HepG2 (cell line): Measurements from ENCODE around the gene SBK1. TPM values are rescaled to one million over a fixed set of nuclear protein-coding genes. Genes with fewer than 3 reads are reported as not detected.

Experiments used
- ATAC-seq: fragments of 200-7000 bp; cut with Tn5 transposase; 3 replicates; pipeline ENCODE4 v1.9.1; 2020; ENCODE audit warnings: mild to moderate bottlenecking, moderate library complexity
- BruUV-seq: library from RNA; stranded (reverse); fragments of 400-500 nt; replicated peaks from 2 replicates; lab custom pipeline; 2021; lab: Mats Ljungman, UMichigan
- CTCF ChIA-PET: fragments of 300-600 bp; formaldehyde crosslinking; extraction: SDS; loops from one replicate; lab custom pipeline; 2021; ENCODE audit warnings: low total read pairs, inconsistent platforms, low intra/inter-chr PET ratio; lab: Yijun Ruan, JAX
- POLR2A ChIA-PET: fragments of 350-600 bp; sonication (Branson Sonifier 250); formaldehyde crosslinking; loops from one replicate; lab custom pipeline; 2020; ENCODE audit warnings: antibody characterized with exemption, inconsistent platforms; lab: Yijun Ruan, JAX
- DNase-seq: peaks from one replicate; pipeline ENCODE4 v3.0.0-alpha.2; 2015; ENCODE audit warnings: low spot score
- FAIRE-seq: peaks from 3 replicates; lab custom pipeline; 2011; peaks lifted over from hg19 to GRCh38; lab: Jason Lieb, UNC
- H2AFZ ChIP-seq: one replicate; pipeline ENCODE4 v1.6.1; 2011; ENCODE audit warnings: low read length, inconsistent platforms
- H3K27ac ChIP-seq: fragments of 300-600 bp; 3 replicates; pipeline ENCODE4 v1.8.0; 2011; ENCODE audit warnings: mixed run types, mild to moderate bottlenecking, mixed read lengths, low read length, inconsistent platforms; ENCODE audit not compliant: insufficient read depth; ENCODE audit errors: extremely low read length
- H3K27me3 ChIP-seq, 2 experiments: fragments of 200-600 bp in 1 of 2; 2 replicates in 1 of 2; 3 replicates in 1 of 2; pipeline versions ENCODE4 v1.6.0 to v1.8.0; 2011; ENCODE audit warnings: low read length in 2 of 2, mild to moderate bottlenecking in 2 of 2, moderate library complexity in 2 of 2, inconsistent platforms in 1 of 2; ENCODE audit not compliant: insufficient read depth in 2 of 2, control insufficient read depth in 1 of 2
- H3K36me3 ChIP-seq, 2 experiments: fragments of 200-600 bp in 1 of 2; replicated peaks in 1 of 2; 2 replicates in 1 of 2; 3 replicates in 1 of 2; pipeline versions ENCODE4 v1.5.1 to v1.8.0; 2011; ENCODE audit warnings: low read length in 2 of 2, inconsistent platforms in 1 of 2; ENCODE audit not compliant: insufficient read depth in 2 of 2, control insufficient read depth in 1 of 2
- H3K4me1 ChIP-seq: 2 replicates; pipeline ENCODE4 v1.5.1; 2012; ENCODE audit warnings: low read length, inconsistent platforms; ENCODE audit not compliant: insufficient read depth
- H3K4me2 ChIP-seq: 2 replicates; pipeline ENCODE4 v1.6.0; 2011; ENCODE audit warnings: low read depth, low read length, inconsistent platforms
- H3K4me3 ChIP-seq, 3 experiments: fragments of 200-600 bp in 1 of 3; sonication (generic), shearing (Covaris generic) in 1 of 3; replicated peaks in 1 of 3; 2 replicates each; pipeline ENCODE4 v1.5.1; 2011 to 2016; ENCODE audit warnings: low read length in 3 of 3, inconsistent platforms in 2 of 3, low read depth in 2 of 3, mild to moderate bottlenecking in 2 of 3, control low read depth in 1 of 3, mixed read lengths in 1 of 3; ENCODE audit not compliant: insufficient read depth in 1 of 3
- H3K79me2 ChIP-seq: one replicate; pipeline ENCODE4 v1.6.1; 2011; ENCODE audit warnings: low read length, inconsistent platforms; ENCODE audit not compliant: insufficient read depth
- H3K9ac ChIP-seq: 2 replicates; pipeline ENCODE4 v1.6.0; 2011; ENCODE audit warnings: mild to moderate bottlenecking, low read depth, low read length, inconsistent platforms; ENCODE audit not compliant: insufficient read depth
- H3K9me3 ChIP-seq: 2 replicates; pipeline ENCODE4 v1.5.1; 2012; ENCODE audit warnings: mild to moderate bottlenecking, low read length
- H4K20me1 ChIP-seq: 2 replicates; pipeline ENCODE4 v1.6.0; 2011; ENCODE audit warnings: inconsistent platforms, mild to moderate bottlenecking, low read length, moderate library complexity; ENCODE audit not compliant: insufficient read depth
- BORCS8-MEF2B ChIP-seq: sonication (generic); formaldehyde crosslinking; IDR thresholded peaks from 2 replicates; pipeline ENCODE4 v1.8.0; 2022; ENCODE audit warnings: mild to moderate bottlenecking, missing genetic modification reagents
- FOXA1 ChIP-seq, 2 experiments: fragments of 450-650 bp in 1 of 2; sonication (generic) in 1 of 2; formaldehyde crosslinking in 1 of 2; IDR thresholded peaks; 2 replicates each; pipeline versions ENCODE4 v1.4.0 to v1.6.1; 2016 to 2020; ENCODE audit warnings: missing genetic modification reagents in 1 of 2
- FOXC1 ChIP-seq: sonication (generic); formaldehyde crosslinking; IDR thresholded peaks from 2 replicates; pipeline ENCODE4 v1.8.0; 2022; ENCODE audit warnings: mild to moderate bottlenecking, missing genetic modification reagents, borderline replicate concordance
- PRPF4 ChIP-seq: fragments of 200-400 bp; formaldehyde crosslinking; IDR thresholded peaks from 2 replicates; pipeline ENCODE4 v1.6.1; 2016; ENCODE audit warnings: low read length, low read depth; ENCODE audit not compliant: poor library complexity, severe bottlenecking
- SSRP1 ChIP-seq: IDR thresholded peaks from 2 replicates; pipeline ENCODE4 v1.6.1; 2016; ENCODE audit warnings: control low read depth
- ZNF253 ChIP-seq: sonication (generic); formaldehyde crosslinking; IDR thresholded peaks from 2 replicates; pipeline ENCODE4 v1.8.0; 2022; ENCODE audit warnings: mild to moderate bottlenecking, missing genetic modification reagents, borderline replicate concordance
- ZNF660 ChIP-seq: sonication (generic); formaldehyde crosslinking; IDR thresholded peaks from 2 replicates; pipeline ENCODE4 v1.5.1; 2020; ENCODE audit warnings: mild to moderate bottlenecking, low read depth, missing genetic modification reagents, borderline replicate concordance
- WGBS: methylation state at CpG from one replicate; pipeline ENCODE4 v1.1.6; 2017; ENCODE audit warnings: low lambda C conversion rate; 5-methylcytosine and 5-hydroxymethylcytosine counted together
- in situ Hi-C: cut with HindIII; loops from 2 replicates; pipeline ENCODE4 v1.10.0; 2017; ENCODE audit warnings: low pct_unique_long_range_greater_than_20kb; ENCODE audit not compliant: extremely low pct_ligation_motif_present
- intact Hi-C: fragments of 100-400 bp; cut with micrococcal nuclease; formaldehyde crosslinking; loops from one replicate; pipeline ENCODE4 v1.10.0; 2022; ENCODE audit not compliant: unreplicated experiment
- polyA plus RNA-seq, 8 experiments: library from polyadenylated mRNA; depleted of rRNA in 3 of 8; stranded (reverse) in 7 of 8; unstranded in 1 of 8; fragments of >200 nt; fragmentation: Illumina TruSeq in 4 of 8; extraction: Trizol in 4 of 8; gene quantifications; 2 replicates each; pipeline versions ENCODE4 v1.2.1 to v1.2.3, GENCODE V29; 2011 to 2016; ENCODE audit warnings: low read depth in 4 of 8, missing spikeins in 1 of 8, mixed read lengths in 1 of 8; ENCODE audit not compliant: insufficient read depth in 1 of 8
- total RNA-seq, 5 experiments: library from RNA; depleted of rRNA; stranded (reverse); fragments of >200 nt; fragmentation: Illumina TruSeq; extraction: Trizol; gene quantifications; 2 replicates each; pipeline ENCODE4 v1.2.3, GENCODE V29; 2016; ENCODE audit warnings: low read depth in 1 of 5
- TF ChIP-seq, protein P1 (sequence below): sonication (generic); formaldehyde crosslinking; IDR thresholded peaks from 2 replicates; pipeline ENCODE4 v1.9.0; 2021; ENCODE audit warnings: missing genetic modification reagents, borderline replicate concordance
- TF ChIP-seq, protein P2 (sequence below), 2 experiments: sonication (generic) in 1 of 2; formaldehyde crosslinking in 1 of 2; IDR thresholded peaks; 2 replicates each; pipeline versions ENCODE4 v1.6.1 to v1.9.0; 2014 to 2022; ENCODE audit warnings: antibody characterized with exemption in 1 of 2, borderline replicate concordance in 1 of 2, inconsistent platforms in 1 of 2, low read depth in 1 of 2, missing genetic modification reagents in 1 of 2
- TF ChIP-seq, protein P3 (sequence below): fragments of 450-650 bp; IDR thresholded peaks from 2 replicates; pipeline ENCODE4 v1.6.1; 2017

Gene SBK1
- total and polyA plus RNA-seq, 2 of the 13 experiments (the other 11 are each of a cell fraction or from before 2014, with no cell fraction given) = 0.15 to 0.17 TPM

DNA sequence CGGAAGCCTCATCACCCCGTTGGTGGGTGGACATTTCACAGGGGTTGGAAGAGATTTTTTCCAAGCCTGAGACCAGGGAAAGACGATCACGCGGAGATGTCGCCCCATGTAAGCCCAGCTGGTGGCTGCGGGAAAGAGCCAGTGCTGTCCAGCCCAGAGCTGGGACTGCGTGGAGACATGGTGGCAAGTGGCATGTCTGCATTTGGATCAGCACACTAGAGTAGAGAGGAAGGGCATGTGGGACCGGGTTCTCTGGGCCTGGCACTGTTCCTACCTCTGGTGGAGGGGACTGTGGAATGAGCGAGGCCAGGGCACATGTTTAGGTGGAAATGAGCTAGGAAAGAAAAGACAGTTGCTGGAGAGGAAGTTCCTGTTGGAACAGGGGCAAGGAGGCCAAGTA, 20.0 kb downstream of the SBK1 start:
- ChIA-PET CTCF (no interaction called here), POLR2A (no interaction called here)
- H3K4me1 ChIP-seq = peaks cover 6% of the 10 kb centered on the region; the same call in 1 of the 2 replicates
- no peak overlapping the region for H3K27ac ChIP-seq
- peaks cover 0 to 30% of the 10 kb centered on the region in 2 experiments; a peak in 3 of 5 replicates for H3K27me3 ChIP-seq
- H2AFZ ChIP-seq = no peak overlapping the region
- BruUV-seq = no TSS peak
- no peak for TF ChIP-seq FOXC1 (CRISPR knock-in tag)
- TF ChIP-seq, protein P1, sequence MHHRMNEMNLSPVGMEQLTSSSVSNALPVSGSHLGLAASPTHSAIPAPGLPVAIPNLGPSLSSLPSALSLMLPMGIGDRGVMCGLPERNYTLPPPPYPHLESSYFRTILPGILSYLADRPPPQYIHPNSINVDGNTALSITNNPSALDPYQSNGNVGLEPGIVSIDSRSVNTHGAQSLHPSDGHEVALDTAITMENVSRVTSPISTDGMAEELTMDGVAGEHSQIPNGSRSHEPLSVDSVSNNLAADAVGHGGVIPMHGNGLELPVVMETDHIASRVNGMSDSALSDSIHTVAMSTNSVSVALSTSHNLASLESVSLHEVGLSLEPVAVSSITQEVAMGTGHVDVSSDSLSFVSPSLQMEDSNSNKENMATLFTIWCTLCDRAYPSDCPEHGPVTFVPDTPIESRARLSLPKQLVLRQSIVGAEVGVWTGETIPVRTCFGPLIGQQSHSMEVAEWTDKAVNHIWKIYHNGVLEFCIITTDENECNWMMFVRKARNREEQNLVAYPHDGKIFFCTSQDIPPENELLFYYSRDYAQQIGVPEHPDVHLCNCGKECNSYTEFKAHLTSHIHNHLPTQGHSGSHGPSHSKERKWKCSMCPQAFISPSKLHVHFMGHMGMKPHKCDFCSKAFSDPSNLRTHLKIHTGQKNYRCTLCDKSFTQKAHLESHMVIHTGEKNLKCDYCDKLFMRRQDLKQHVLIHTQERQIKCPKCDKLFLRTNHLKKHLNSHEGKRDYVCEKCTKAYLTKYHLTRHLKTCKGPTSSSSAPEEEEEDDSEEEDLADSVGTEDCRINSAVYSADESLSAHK (CRISPR knock-in tag) = no peak
- TF ChIP-seq FOXA1 (IDR thresholded peaks at IDR 0.05) = no peak
- TF ChIP-seq FOXA1 (CRISPR knock-in tag; IDR thresholded peaks at IDR 0.05) = no peak
- no peak for TF ChIP-seq SSRP1
- no peak for TF ChIP-seq PRPF4
- TF ChIP-seq, protein P2, sequence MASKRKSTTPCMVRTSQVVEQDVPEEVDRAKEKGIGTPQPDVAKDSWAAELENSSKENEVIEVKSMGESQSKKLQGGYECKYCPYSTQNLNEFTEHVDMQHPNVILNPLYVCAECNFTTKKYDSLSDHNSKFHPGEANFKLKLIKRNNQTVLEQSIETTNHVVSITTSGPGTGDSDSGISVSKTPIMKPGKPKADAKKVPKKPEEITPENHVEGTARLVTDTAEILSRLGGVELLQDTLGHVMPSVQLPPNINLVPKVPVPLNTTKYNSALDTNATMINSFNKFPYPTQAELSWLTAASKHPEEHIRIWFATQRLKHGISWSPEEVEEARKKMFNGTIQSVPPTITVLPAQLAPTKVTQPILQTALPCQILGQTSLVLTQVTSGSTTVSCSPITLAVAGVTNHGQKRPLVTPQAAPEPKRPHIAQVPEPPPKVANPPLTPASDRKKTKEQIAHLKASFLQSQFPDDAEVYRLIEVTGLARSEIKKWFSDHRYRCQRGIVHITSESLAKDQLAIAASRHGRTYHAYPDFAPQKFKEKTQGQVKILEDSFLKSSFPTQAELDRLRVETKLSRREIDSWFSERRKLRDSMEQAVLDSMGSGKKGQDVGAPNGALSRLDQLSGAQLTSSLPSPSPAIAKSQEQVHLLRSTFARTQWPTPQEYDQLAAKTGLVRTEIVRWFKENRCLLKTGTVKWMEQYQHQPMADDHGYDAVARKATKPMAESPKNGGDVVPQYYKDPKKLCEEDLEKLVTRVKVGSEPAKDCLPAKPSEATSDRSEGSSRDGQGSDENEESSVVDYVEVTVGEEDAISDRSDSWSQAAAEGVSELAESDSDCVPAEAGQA (IDR thresholded peaks at IDR 0.05; ENCODE audit: low read depth) = no peak
- TF ChIP-seq, protein P2 (CRISPR knock-in tag; IDR thresholded peaks at IDR 0.05; ENCODE audit: borderline replicate concordance) = no peak
- TF ChIP-seq ZNF253 = no peak
- no peak for TF ChIP-seq ZNF660
- no peak for TF ChIP-seq BORCS8-MEF2B (CRISPR knock-in tag)
- TF ChIP-seq, protein P3, sequence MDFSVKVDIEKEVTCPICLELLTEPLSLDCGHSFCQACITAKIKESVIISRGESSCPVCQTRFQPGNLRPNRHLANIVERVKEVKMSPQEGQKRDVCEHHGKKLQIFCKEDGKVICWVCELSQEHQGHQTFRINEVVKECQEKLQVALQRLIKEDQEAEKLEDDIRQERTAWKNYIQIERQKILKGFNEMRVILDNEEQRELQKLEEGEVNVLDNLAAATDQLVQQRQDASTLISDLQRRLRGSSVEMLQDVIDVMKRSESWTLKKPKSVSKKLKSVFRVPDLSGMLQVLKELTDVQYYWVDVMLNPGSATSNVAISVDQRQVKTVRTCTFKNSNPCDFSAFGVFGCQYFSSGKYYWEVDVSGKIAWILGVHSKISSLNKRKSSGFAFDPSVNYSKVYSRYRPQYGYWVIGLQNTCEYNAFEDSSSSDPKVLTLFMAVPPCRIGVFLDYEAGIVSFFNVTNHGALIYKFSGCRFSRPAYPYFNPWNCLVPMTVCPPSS = no peak
- WGBS = 25% methylated on average over 9 of the region's 10 CpGs
- in situ Hi-C loops = loop anchor here (5.0 to 10.0 kb wide), 2 partner anchors 35 to 58 kb away; no protein-coding TSS in a partner anchor
- FAIRE-seq (no peak), DNase-seq (no peak), ATAC-seq (no peak; the same call in 1 of the 3 replicates)
- H3K79me2 ChIP-seq = no peaks in the 10 kb centered on the region
- no peak overlapping the region for H3K4me3 ChIP-seq
- H4K20me1 ChIP-seq = 0 out of 2 replicates have a peak, but pooled peaks cover 2% of the 10 kb centered on the region
- H3K9ac ChIP-seq = no peak overlapping the region
- H3K9me3 ChIP-seq = no peaks in the 10 kb centered on the region
- intact Hi-C loops = no loop called here
- no peak overlapping the region for H3K4me2 ChIP-seq
- no peaks in the 10 kb centered on the region for H3K36me3 ChIP-seq
